Hematopoietic multipotent progenitor cell treated with erythropoietin and hydrocortisone succinate and interleukin-3 and kit ligand, for 6 days (in vitro differentiated cells): Measurements from ENCODE around the gene ADAMTSL4.

Experiments
- DNase-seq: peaks from one replicate; pipeline ENCODE4 v3.0.0-alpha.2; 2015

The ADAMTSL4 gene

GRCh38 chr1:150548632-150549495, at the start of gene ADAMTSL4:
Gene ADAMTSL4 (plus strand): TSS chr1:150549408. CDS start chr1:150552289, 2,881 bp downstream.
- DNase-seq = peak; percentile 71

DNA sequence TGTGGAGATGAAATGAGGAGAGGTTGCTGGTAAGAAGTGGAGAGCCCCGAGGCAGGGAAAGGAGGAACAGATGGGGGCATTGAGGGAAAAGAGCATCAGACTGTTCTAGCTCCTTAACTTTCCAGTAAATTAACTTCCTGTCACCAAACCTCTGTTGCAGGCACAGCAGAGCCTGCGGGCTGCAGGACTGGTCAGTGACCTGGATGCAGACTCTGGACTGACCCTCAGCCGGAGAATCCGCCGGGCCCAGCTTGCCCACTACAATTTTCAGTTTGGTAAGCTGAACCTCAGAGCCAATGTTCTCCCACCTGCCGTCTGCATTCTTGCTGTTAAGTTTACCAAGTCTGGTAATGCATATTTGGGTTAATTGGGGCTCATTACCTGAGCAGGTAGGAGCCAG, 43.8 kb upstream of the ADAMTSL4 start:
- no peak for DNase-seq

DNA sequence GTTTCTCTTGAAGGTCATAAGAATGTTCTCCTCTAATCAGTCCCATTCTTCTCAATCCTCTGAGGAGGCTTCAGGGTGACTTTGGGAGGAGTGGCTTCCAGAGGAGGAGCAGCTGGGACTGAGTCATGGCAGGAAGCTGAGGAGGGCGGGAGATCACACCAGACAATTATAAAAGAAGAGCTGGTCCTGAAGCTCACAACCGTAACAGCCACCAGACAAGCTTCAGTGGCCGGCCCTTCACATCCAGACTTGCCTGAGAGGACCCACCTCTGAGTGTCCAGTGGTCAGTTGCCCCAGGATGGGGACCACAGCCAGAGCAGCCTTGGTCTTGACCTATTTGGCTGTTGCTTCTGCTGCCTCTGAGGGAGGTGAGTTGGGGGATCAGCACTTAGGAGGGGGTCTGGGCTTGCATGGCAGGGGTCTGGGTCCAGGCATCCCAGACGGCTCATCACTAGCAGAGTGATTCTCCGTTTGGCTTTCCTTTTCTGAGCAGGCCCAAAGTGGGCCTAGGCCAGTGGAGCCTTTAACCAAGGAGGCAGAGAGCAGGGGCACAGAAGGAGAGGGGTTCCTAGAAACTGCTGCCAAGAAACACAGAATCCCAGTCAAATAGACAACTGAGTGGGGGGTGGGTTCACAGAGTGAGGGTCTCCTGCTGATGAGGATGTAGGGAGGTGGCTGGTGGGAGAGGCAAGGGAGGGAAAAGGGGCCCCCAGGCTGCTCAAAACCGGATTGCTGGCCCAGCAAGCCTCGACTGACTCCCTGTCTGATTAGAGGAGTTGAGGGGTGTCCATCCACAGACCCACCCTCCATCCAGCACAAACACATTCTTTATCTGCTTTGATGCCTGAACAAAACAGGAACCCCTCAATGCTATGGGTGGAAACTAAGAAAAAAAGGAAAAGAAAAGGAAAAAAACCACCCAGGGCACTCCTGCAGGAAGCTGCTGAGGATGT, 41.0 kb upstream of the ADAMTSL4 start, which contains the start of gene ECM1:
Gene ECM1, plus strand, starts transcription at position 198 of the 953 bp plus-strand sequence. Its CDS starts 101 bp downstream, at position 299.
- peak; percentile 63 for DNase-seq

DNA sequence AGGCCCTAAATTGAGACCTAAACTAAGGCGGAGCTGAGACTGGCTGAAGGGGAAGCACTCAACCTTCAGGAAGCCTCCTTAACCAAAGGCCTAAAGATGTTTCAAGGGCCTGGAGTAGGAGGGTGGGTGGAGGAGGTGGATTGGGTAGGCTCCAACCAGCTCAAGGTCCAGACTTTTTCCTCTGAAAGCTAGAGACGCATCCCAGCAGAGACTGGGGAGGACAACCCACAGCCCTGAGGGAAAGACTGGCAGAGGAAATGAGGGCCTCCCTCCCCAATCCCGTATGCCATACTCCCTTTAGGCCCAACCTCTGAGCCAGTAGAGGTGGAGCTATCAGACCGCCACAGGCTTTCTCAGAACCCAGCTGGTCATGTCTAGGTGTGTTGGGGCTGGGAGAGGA, 40.2 kb upstream of the ADAMTSL4 start:
- no peak for DNase-seq

GRCh38 chr1:150511551-150511950, 37.7 kb upstream of the ADAMTSL4 start:
- DNase-seq = no peak

DNA sequence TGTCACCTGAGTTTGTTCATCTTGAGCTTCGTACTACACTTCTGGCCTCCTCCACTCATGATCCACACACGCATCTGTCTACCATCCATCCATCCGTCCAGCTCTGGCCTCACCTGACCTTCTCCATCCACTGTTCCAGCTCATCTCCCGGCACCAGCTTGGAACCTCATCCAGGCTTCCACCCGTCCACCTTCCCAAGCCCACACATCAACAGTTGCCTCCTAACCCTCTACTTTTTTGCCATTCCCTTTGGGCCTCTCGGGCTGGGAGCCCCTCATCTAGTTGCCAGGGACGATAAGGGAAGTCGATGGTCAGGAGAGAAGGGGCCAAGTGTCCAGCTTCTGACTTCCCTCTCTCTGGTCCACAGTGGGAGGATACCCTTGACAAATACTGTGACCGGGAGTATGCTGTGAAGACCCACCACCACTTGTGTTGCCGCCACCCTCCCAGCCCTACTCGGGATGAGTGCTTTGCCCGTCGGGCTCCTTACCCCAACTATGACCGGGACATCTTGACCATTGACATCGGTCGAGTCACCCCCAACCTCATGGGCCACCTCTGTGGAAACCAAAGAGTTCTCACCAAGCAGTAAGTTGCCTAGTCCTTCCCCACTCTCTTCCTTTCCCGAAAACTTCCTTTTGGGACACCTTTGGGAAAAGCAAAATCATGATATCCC, 37.1 kb upstream of the ADAMTSL4 start:
- DNase-seq = no peak

- DNase-seq = no peak
Observed at GRCh38 chr1:150512846-150513245, 36.4 kb upstream of the ADAMTSL4 start.

DNA sequence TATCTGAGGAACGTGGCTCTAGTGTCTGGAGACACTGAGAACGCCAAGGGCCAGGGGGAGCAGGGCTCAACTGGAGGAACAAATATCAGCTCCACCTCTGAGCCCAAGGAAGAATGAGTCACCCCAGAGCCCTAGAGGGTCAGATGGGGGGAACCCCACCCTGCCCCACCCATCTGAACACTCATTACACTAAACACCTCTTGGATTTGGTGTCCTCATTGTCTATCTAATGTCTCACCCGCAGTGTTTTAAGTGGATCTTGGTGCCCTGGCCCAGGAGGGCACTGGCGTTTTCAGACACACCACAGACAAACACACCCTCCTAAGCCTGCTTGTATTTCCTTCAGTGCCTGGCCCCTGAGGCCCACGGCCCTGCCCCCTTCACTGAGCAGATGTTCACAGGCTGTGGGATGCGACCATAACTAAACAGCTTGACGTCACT, 35.8 kb upstream of the ADAMTSL4 start:
- DNase-seq = peak; percentile 74

DNA sequence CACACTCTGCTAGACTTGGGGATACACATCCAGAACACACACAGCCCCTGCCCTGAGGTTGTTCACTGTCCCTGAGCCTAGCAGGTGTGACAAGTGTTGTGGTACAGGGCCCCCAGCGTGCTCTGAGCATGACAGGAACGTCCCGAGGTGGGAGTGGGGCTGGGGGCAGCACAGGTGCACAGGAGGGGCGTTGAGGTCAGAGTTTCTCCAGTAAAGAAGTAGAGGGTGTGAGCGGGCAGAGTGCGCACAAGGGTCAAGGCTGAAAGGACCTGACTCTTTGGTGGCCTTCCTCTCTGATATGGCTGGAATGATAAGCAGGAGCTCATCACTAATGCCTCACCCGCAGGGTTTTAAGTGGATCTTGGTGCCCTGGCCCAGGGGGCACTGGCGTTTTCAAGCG, 34.9 kb upstream of the ADAMTSL4 start:
- no peak for DNase-seq

GRCh38 chr1:150514913-150515327, 34.3 kb upstream of the ADAMTSL4 start:
- DNase-seq = no peak

DNA sequence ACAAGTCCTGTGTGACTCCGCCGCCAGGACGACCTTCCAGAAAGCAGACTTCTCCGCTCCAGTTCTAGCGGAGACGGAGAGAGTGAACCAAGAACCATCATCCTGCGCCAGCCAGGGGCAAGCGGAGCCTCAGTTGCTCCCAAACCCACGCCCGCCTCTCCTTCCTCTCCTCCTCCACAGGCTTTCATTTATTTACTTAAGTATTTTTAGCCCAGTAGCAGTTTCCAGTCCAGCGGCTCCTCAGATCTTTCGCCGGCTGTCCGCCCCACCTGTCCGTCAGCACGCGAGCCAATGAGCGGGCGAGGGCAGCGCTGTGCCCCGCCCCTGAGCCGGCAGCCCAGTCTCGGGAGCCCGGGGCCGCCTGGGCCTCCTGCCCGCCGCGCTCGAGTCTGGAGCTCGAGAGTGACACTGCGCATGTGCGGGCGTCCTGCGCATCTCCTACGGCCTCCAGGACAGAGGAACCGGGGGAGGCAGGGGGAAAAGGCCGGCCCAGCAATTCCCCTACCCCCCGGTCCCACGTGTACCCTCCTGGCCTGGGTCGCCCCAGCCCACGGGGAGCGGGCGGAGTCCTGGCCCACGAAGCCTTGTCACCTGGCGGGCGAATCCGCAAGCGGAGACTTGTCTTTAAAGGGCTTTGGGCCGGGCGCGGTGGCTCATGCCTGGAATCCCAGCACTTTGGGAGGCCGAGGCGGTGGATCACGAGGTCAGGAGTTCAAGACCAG, 33.7 kb upstream of the ADAMTSL4 start, which contains the start of gene FALEC:
Gene FALEC, plus strand, starts transcription at position 425 of the 722 bp plus-strand sequence.
- DNase-seq = peak; percentile 98

DNA sequence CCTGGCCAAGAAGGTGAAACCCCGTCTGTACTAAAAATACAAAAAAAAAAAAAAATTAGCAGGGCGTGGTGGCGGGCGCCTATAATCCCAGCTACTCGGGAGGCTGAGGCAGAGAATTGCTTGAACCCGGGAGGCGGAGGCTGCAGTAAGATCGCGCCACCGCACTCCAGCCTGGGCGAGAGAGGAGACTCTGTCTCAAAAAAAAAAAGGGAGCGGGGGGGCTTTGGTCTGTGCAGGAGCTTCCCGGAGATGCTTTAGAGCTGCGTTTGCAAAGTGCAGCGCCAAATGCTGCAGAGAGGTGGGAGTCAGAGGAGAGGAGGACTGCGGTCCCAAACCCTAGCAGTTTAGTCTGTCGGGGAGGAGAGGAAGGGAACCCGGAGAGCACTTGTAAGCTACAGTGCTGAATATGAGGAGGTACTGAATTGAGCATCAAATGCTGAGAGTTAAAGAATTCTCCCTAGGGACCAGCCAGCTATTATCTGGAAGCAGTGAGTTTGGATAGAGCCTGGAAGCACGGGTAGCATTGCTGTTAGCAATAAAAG, 33.1 kb upstream of the ADAMTSL4 start:
- DNase-seq = peak; percentile 44

DNA sequence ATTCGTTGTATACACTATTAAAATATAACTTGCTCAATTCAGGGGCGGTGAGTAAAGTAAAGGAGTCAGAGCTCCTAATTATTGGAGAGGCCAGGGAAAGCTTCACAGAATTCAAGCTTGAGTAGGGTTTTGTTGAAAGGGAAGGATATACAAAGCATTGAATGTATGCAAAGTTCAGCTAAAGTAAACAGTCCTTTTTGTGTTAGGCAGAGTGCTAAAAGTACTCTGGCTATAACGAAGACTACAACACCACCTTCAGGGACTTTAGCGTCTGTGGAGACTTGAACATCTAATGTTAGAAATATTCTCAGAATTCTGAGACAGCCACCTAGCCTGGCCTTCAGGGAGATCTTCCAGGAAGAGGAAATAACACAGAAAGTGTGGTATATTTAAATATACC, 32.6 kb upstream of the ADAMTSL4 start:
- peak; percentile 53 for DNase-seq

DNA sequence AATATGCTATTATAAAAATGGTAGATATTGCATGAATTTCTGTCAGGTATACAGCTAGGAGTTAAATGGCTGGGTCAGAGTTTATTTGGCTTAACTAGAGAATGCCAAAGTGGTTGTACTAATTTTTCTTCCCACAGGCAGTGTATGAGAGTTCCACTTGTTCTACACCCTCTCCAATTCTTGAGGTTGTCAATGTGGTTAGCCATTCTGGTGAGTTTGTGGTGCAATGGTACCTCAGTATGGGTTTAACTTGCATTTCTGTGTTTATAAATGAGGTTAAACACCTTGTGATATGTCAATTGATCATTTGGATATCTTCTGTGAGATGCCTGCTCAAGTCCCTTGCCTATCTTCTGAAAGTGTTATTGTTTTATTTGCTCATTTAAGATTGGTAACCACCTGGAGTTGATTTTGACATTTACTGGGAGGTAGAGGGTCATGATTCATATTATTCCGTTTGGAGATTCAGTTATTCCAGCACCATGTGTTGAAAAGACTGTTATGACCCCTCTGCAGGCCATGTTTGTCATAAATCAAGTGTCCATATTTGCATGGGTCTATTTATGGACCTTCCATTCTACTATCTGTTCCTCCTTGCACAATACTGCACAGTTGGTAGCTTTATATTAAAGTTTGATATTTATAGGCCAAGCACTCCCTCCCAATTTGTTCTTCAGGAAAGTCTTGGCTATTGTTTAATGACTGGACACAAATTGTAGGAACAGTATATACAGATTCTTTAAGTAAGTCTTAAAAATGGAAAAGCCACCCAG, 27.8 kb upstream of the ADAMTSL4 start:
- no peak for DNase-seq

GRCh38 chr1:150525348-150525747, 23.9 kb upstream of the ADAMTSL4 start:
- DNase-seq = no peak

GRCh38 chr1:150528196-150528595, 21.0 kb upstream of the ADAMTSL4 start:
- no peak for DNase-seq

DNA sequence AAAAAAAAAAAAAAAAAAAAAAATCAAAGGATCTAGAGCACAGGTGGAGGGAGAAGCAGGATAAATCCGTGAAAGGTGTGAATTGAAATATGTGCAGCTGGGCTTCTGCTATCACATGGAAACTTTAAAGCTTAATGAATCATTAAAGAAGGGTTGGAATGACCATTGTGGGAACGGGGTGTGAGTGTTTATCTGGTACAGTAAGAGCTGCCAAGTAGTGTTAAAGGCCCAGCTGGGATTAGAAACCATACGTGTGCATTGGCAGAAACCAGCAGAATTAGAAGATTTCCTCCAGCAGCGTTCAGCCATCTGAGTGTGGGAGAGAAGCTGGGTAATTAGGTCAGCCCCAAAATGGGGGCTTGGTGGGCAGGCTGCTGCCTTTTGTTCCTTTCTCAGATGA, 20.2 kb upstream of the ADAMTSL4 start:
- DNase-seq = peak; percentile 23

- DNase-seq = no peak
Observed at GRCh38 chr1:150530491-150531159, 18.6 kb upstream of the ADAMTSL4 start.

DNA sequence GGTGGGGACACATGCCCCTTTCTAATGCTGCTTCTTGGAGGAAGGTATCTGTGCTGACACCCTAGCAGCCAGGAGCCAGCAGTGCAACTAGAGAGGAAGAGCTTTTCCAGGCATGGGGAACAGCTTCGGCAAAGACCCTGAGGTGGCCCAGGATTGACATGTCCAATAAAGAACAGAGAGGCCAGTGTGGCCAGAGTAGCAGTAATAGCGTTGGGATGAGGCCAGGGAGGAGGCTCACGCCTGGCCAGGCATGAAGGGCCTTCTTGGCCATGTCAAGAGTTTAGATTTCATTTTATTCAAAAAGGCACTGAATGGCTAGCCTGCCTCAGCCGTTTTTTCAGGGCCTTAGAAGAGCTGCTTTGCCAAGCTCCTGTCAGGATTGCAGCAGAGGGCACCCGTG, 16.3 kb upstream of the ADAMTSL4 start:
- no peak for DNase-seq

DNA sequence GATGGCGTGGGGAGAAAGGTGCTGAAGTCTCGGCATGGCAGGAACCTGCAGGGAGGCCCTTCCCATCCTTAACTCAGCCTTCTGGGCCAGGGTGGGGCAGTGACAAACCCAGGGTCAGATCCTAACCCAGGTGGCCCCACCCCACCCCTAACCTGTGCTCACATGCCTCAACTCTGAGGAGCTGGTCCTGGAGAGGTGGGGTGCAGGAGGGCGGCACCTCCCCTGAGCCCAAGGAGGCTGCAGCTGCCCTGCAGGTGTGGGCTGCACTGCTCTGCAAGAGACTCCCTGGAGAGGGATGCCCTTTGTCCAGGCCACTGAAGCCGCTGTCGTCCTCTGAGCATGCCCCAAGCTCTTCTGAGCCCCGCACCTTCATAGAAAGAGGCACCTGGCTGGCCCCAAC, 15.2 kb upstream of the ADAMTSL4 start:
- no peak for DNase-seq
